Testis (tissue), 5 donors: ENCODE data around the gene CENPK. TPM values are rescaled to one million over a fixed set of nuclear protein-coding genes. Genes with fewer than 3 reads are reported as not detected.
"Not testable (repeated sequence)": the region's sequence is repeated elsewhere in the genome, so short reads cannot be mapped to it uniquely, and the experiment has no call there.

Source experiments
- DNase-seq: peaks from one replicate; pipeline ENCODE4 v3.0.0-alpha.2; 2019
- H3K27ac ChIP-seq, 2 donors: fragments of 200-600 bp; sonication (generic); one replicate each; pipeline ENCODE4 v1.5.1; 2019
- H3K27me3 ChIP-seq: fragments of 200-600 bp; sonication (generic); one replicate; pipeline ENCODE4 v1.5.1; 2019
- H3K36me3 ChIP-seq: fragments of 200-600 bp; sonication (generic); one replicate; pipeline ENCODE4 v1.5.1; 2017; ENCODE audit warnings: low read depth; ENCODE audit errors: missing control alignments
- H3K4me1 ChIP-seq: fragments of 200-600 bp; sonication (generic); one replicate; pipeline ENCODE4 v1.5.1; 2019
- H3K4me3 ChIP-seq, 2 donors: fragments of 200-600 bp; sonication (generic); one replicate each; pipeline ENCODE4 v1.5.1; 2017 to 2019
- H3K9me3 ChIP-seq: fragments of 200-600 bp; sonication (generic); one replicate; pipeline ENCODE4 v1.5.1; 2017
- POLR2A ChIP-seq: fragments of 450-650 bp; IDR thresholded peaks from one replicate; pipeline ENCODE4 v1.6.1; 2017; ENCODE audit warnings: antibody characterized with exemption, mild to moderate bottlenecking, moderate library complexity
- WGBS, 2 donors: methylation state at CpG; one replicate each; pipeline ENCODE4 v1.1.5; 2018; 5-methylcytosine and 5-hydroxymethylcytosine counted together
- intact Hi-C: fragments of 100-400 bp; cut with DNase I; formaldehyde crosslinking; loops from one replicate; pipeline ENCODE4 v1.15.1; 2023; ENCODE audit warnings: low total_unique reads
- long read RNA-seq, 2 donors: transcript quantifications; one replicate each; lab custom pipeline, GENCODE V29; 2026
- polyA plus RNA-seq: library from polyadenylated mRNA; stranded (reverse); fragments of 350-450 nt; fragmentation: Illumina TruSeq; extraction: RNeasy Lipid Tissue Mini Kit (QIAGEN cat#74804); gene quantifications from one replicate; pipeline ENCODE4 v1.2.3, GENCODE V29; 2014; ENCODE audit warnings: low read depth, low replicate concordance; ENCODE audit not compliant: insufficient read depth
- total RNA-seq, 2 donors: library from RNA; depleted of rRNA; stranded (reverse); fragments of >200 nt; gene quantifications; one replicate each; pipeline ENCODE4 v1.2.3, GENCODE V29; 2016
- TF ChIP-seq, protein P1 (sequence below), 3 experiments: fragments of 450-650 bp in 2 of 3; fragments of 200-600 bp in 1 of 3; sonication (generic) in 1 of 3; IDR thresholded peaks; one replicate each; pipeline ENCODE4 v1.5.1; 2016 to 2019; ENCODE audit warnings: antibody characterized with exemption in 3 of 3, mild to moderate bottlenecking in 2 of 3, moderate library complexity in 1 of 3

CENPK gene
- total RNA-seq (10 to 100 TPM; 17.0 to 45.9 TPM), polyA plus RNA-seq (12.5 TPM)
- long read RNA-seq, donor 1, transcript CENPK-202 (11 exons, 1,734 nt), result major isoform, 5 of 81 reads
- long read RNA-seq, donor 1, partial matches to known transcripts, result 56 of 81 reads
- long read RNA-seq, donor 1, other reads (novel, unspliced or antisense), result 17 of 81 reads
- long read RNA-seq, donor 2, transcript CENPK-202 (11 exons, 1,734 nt), result major isoform, 5 of 17 reads
- long read RNA-seq, donor 2, partial matches to known transcripts, result 9 of 17 reads
- long read RNA-seq, donor 2, other reads (novel, unspliced or antisense), result 0 of 17 reads

GRCh38 chr5:65562731-65563701 lies at the start of gene CENPK, which contains the start of gene PPWD1:
CENPK (minus strand) TSS chr5:65563168; CDS start chr5:65554907, 8,261 bp downstream.
PPWD1 (plus strand) TSS chr5:65563296; CDS start chr5:65563311, 15 bp downstream.
- 0 to 1% methylated on average over 31 to 54 of the region's 54 CpGs for WGBS, 2 donors

DNA sequence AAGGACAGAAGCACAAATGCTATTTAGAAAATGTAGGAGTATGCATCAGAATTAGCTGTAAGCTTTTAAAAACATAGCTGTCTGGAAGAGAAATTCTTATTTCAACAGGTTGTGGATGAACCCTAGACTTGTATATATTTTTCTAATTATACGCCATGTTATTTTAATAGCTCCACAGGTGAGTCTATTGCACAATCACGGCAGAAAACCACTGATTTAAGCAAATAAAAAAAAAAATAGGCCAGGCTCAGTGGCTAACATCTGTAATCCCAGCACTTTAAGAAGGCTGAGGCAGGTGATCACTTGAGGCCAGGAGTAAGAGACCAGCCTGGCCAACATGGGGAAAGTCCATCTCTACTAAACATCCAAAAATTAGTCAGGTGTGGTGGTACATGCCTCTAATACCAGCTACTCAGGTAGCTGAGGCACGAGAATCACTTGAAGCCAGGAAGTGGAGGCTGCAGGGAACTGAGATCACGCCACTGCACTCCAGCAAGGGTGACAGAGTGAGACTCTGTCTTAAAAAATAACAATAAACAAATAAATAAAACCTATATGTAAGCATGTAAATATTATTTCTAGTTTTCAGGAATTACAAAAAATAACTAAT lies 49.4 kb upstream of the CENPK start:
- Histone ChIP-seq H3K4me1 (no peaks in the 10 kb centered on the region), H3K27me3 (no peaks in the 10 kb centered on the region), H3K27ac (no peak overlapping the region), H3K4me3 (no peak overlapping the region), H3K36me3 (no peaks in the 10 kb centered on the region), H3K9me3 (no peaks in the 10 kb centered on the region)
- 85 to 92% methylated on average over 4 of the region's 4 CpGs for WGBS, 2 donors
- DNase-seq, result no peak
- TF ChIP-seq, protein P1, sequence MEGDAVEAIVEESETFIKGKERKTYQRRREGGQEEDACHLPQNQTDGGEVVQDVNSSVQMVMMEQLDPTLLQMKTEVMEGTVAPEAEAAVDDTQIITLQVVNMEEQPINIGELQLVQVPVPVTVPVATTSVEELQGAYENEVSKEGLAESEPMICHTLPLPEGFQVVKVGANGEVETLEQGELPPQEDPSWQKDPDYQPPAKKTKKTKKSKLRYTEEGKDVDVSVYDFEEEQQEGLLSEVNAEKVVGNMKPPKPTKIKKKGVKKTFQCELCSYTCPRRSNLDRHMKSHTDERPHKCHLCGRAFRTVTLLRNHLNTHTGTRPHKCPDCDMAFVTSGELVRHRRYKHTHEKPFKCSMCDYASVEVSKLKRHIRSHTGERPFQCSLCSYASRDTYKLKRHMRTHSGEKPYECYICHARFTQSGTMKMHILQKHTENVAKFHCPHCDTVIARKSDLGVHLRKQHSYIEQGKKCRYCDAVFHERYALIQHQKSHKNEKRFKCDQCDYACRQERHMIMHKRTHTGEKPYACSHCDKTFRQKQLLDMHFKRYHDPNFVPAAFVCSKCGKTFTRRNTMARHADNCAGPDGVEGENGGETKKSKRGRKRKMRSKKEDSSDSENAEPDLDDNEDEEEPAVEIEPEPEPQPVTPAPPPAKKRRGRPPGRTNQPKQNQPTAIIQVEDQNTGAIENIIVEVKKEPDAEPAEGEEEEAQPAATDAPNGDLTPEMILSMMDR (IDR thresholded peaks at IDR 0.05), result no peak
- no peak for TF ChIP-seq POLR2A
- intact Hi-C loops, result no loop called here

More at GRCh38 chr5:65562731-65563701, at the start of gene CENPK, which contains the start of gene PPWD1:
- intact Hi-C loops, result no loop called here
- Histone ChIP-seq H3K27ac (peak within 1 kb of the TSS; percentile 87 to 94), H3K4me3 (peak within 1 kb of the TSS; percentile 89), H3K27me3 (no peaks in the 10 kb centered on the region), H3K4me1 (no peaks in the 10 kb centered on the region), H3K9me3 (no peaks in the 10 kb centered on the region), H3K36me3 (no peaks in the 10 kb centered on the region)
- TF ChIP-seq POLR2A, result peak; percentile 16
- TF ChIP-seq, protein P1 (IDR thresholded peaks at IDR 0.05), result no peak
- peak; percentile 97 for DNase-seq

DNA sequence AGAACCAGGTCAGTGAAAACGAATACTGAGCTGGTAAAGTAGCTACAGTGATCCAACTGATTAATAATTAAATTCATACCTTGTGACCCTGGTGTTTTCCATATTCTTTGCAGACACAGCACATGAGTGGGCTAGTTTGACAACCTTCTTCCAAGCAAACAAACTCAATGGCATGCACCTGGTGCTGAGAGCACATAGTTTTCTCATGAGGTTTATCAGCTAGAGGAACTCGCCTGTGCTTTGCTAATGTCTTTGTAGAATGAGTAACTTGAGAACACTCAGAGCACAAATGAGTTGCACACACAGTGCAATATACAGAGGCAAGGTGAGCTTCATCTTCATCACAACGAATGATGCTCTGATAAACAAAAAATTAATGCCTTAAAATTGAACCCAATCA lies 48.6 kb upstream of the CENPK start:
- intact Hi-C loops, result no loop called here
- no peaks in the 10 kb centered on the region for H3K27me3 ChIP-seq
- WGBS, 2 donors, result 82 to 87% methylated on average over 3 of the region's 3 CpGs

GRCh38 chr5:65601761-65602160 lies 38.8 kb upstream of the CENPK start:
- H3K27ac ChIP-seq, H3K4me3 ChIP-seq, H3K9me3 ChIP-seq, H3K4me1 ChIP-seq, DNase-seq, H3K36me3 ChIP-seq, intact Hi-C loops, H3K27me3 ChIP-seq: not testable (repeated sequence)
- WGBS, 2 donors, result 100% methylated on average over 1 of the region's 1 CpG

More for the DNA sequence above, 48.6 kb upstream of the CENPK start:
- H3K4me3 ChIP-seq, result no peak overlapping the region
- H3K27ac ChIP-seq, result no peak overlapping the region
- no peaks in the 10 kb centered on the region for H3K9me3 ChIP-seq
- no peak for DNase-seq
- TF ChIP-seq POLR2A, result no peak
- H3K4me1 ChIP-seq, result no peaks in the 10 kb centered on the region
- no peaks in the 10 kb centered on the region for H3K36me3 ChIP-seq

GRCh38 chr5:65588694-65589093 lies 25.7 kb upstream of the CENPK start:
- Histone ChIP-seq H3K4me3 (no peak overlapping the region), H3K4me1 (no peaks in the 10 kb centered on the region), H3K36me3 (no peaks in the 10 kb centered on the region), H3K27me3 (no peaks in the 10 kb centered on the region), H3K9me3 (no peaks in the 10 kb centered on the region), H3K27ac (no peak overlapping the region)
- intact Hi-C loops, result no loop called here
- 84 to 93% methylated on average over 2 of the region's 2 CpGs for WGBS, 2 donors
- TF ChIP-seq POLR2A, result no peak
- TF ChIP-seq, protein P1 (IDR thresholded peaks at IDR 0.05), result no peak
- DNase-seq, result no peak
